Fibroblast of lung (primary cell): ENCODE data around the gene PLXNA2.

Experiments
- CTCF ChIP-seq, 2 donors: IDR thresholded peaks in 1 of 2; conservative IDR thresholded peaks in 1 of 2; 1 replicate in 1 of 2; 2 replicates in 1 of 2; pipeline ENCODE4 v1.5.1; 2011 to 2012; ENCODE audit warnings: low read length in 2 of 2, control low read depth in 1 of 2, inconsistent platforms in 1 of 2, low read depth in 1 of 2, mild to moderate bottlenecking in 1 of 2
- EZH2 ChIP-seq: IDR thresholded peaks from 2 replicates; pipeline ENCODE4 v1.5.1; 2012; ENCODE audit warnings: low read length, control low read depth, mild to moderate bottlenecking; ENCODE audit errors: missing control alignments

GRCh38 chr1:208007938-208008342 lies 236.2 kb downstream of the PLXNA2 start:
- TF ChIP-seq CTCF (conservative IDR thresholded peaks at IDR 0.05 in 1 of 2, IDR thresholded peaks at IDR 0.05 in 1 of 2; ENCODE audit: low read depth in 1 of 2, low read length in 2 of 2) (no peak), EZH2 (no peak)
